Measurements from ENCODE around the gene ZNRD2. TPM values are rescaled to one million over a fixed set of nuclear protein-coding genes. Genes with fewer than 3 reads are reported as not detected.

ZNRD2 gene
- total RNA-seq, 1 experiment from 2014 or later, result 45.8 TPM

- Mint-ChIP-seq H3K4me1 (peaks cover 8% of the 10 kb centered on the region in 2 experiments), H3K4me3 (no peak overlapping the region), H3K27ac (no peak overlapping the region), H3K9me3 (no peaks in the 10 kb centered on the region), H3K36me3 (ENCODE audit: insufficient read depth in 1 of 3, low read depth in 3 of 3) (peaks cover 22 to 65% (median 65%) of the 10 kb centered on the region in 3 experiments; a peak in 6 of 7 replicates), H3K27me3 (ENCODE audit: low read depth) (no peaks in the 10 kb centered on the region)
- WGBS (ENCODE audit: extremely low coverage, insufficient read length, low lambda C conversion rate), result no CpG with 5 or more reads among the region's 19 CpGs
- Histone ChIP-seq H2AFZ (ENCODE audit: low read length) (no peak overlapping the region), H3K14ac (ENCODE audit: insufficient read depth, low read length) (no peak overlapping the region), H2BK20ac (ENCODE audit: low read depth, low read length, poor library complexity, severe bottlenecking) (no peak overlapping the region), H3K9me3 (ENCODE audit: control insufficient read depth, low read depth, low read length) (no peaks in the 10 kb centered on the region), H3K4me2 (ENCODE audit: insufficient read depth, insufficient read length, low read length) (no peak overlapping the region), H3K4ac (ENCODE audit: low read depth, low read length) (no peak overlapping the region), H2BK15ac (ENCODE audit: low read depth, low read length) (no peak overlapping the region), H3K27me3 (ENCODE audit: insufficient read depth, low read length) (no peaks in the 10 kb centered on the region), H4K5ac (ENCODE audit: insufficient read length, low read depth, low read length) (no peak overlapping the region), H4K91ac (ENCODE audit: insufficient read length, low read depth, low read length) (no peak overlapping the region), H2AK5ac (ENCODE audit: insufficient read length, low read length) (no peak overlapping the region), H3K18ac (ENCODE audit: insufficient read length, low read depth, low read length) (no peak overlapping the region), H4K8ac (replicated peaks; ENCODE audit: insufficient read length, low read depth, low read length) (no peak overlapping the region), H3K9ac (ENCODE audit: extremely low read depth, insufficient read length, low read length) (no peak overlapping the region), H3K4me1 (ENCODE audit: insufficient read depth, low read length) (no peaks in the 10 kb centered on the region; the same call in none of the 2 replicates), H3K23me2 (ENCODE audit: insufficient read length, low read depth, low read length, poor library complexity, severe bottlenecking) (peaks cover 5% of the 10 kb centered on the region), H4K20me1 (ENCODE audit: control insufficient read depth, insufficient read depth, insufficient read length) (no peaks in the 10 kb centered on the region), H3K79me1 (ENCODE audit: insufficient read depth, low read depth, low read length, poor library complexity, severe bottlenecking) (no peaks in the 10 kb centered on the region), H3K23ac (ENCODE audit: insufficient read length, low read depth, low read length) (no peak overlapping the region), H3K27ac (ENCODE audit: insufficient read length, low read depth, low read length) (no peak overlapping the region), H3K79me2 (ENCODE audit: insufficient read depth, low read length) (peaks cover 7% of the 10 kb centered on the region; the same call in 1 of the 2 replicates), H3K56ac (ENCODE audit: insufficient read length, low read depth, low read length) (no peak overlapping the region), H2BK5ac (ENCODE audit: insufficient read length, low read length) (no peak overlapping the region), H2BK120ac (ENCODE audit: low read depth, low read length, poor library complexity, severe bottlenecking) (no peak overlapping the region), H3T11ph (ENCODE audit: low read length) (no peak overlapping the region), H2BK12ac (ENCODE audit: insufficient read length, low read depth, low read length) (no peak overlapping the region)
- no peak for DNase-seq
- no peak for TF ChIP-seq CTCF (conservative IDR thresholded peaks at IDR 0.05)
Measured at GRCh38 chr11:65620666-65621065, 50.4 kb downstream of the ZNRD2 start.

Data from H9 (cell line).